Muscle of arm (tissue), 12 donors: ENCODE measurements around the gene SLC16A11. TPM values are rescaled to one million over a fixed set of nuclear protein-coding genes. Genes with fewer than 3 reads are reported as not detected.

Experiments used
- polyA plus RNA-seq, 12 donors: library from polyadenylated mRNA; unstranded; fragments of 120-200 nt; gene quantifications; one replicate each; pipeline ENCODE4 v1.2.1, GENCODE V29; 2013; ENCODE audit not compliant: insufficient read length in 12 of 12

SLC16A11 gene
- polyA plus RNA-seq, 12 donors: 0.09 to 1.6 (median 0.16) TPM; not detected in 5

Other genes starting within 250 kb of the SLC16A11 start
- gene TEKT1, start 212.4 kb downstream of the SLC16A11 start, polyA plus RNA-seq: under 1 TPM in 2 of 12 donors, not detected in 10; 0.09 to 0.40 TPM
- 1 to 10 TPM in 6 of 12 donors, under 1 TPM in 4, not detected in 2; 0.62 to 4.0 (median 1.3) TPM for gene ALOX12, start 48.0 kb downstream of the SLC16A11 start, polyA plus RNA-seq
- gene RNASEK, start 31.5 kb downstream of the SLC16A11 start, polyA plus RNA-seq: 100 to 1,000 TPM in 10 of 12 donors, 10 to 100 TPM in 1, not detected in 1; 89.8 to 231 (median 118) TPM
- 10 to 100 TPM in 11 of 12 donors, not detected in 1; 16.2 to 24.7 (median 18.8) TPM for gene BCL6B, start 21.0 kb downstream of the SLC16A11 start, polyA plus RNA-seq
- 1 to 10 TPM in 9 of 12 donors, under 1 TPM in 1, not detected in 2; 0.86 to 2.9 (median 1.2) TPM for gene SLC16A13, start 8.1 kb downstream of the SLC16A11 start, polyA plus RNA-seq
- gene CLEC10A, start 36.2 kb upstream of the SLC16A11 start, polyA plus RNA-seq: 1 to 10 TPM in 10 of 12 donors, not detected in 2; 1.1 to 4.4 (median 1.5) TPM
- 1 to 10 TPM in 2 of 12 donors, under 1 TPM in 8, not detected in 2; 0.12 to 1.9 (median 0.33) TPM for gene ASGR2, start 70.7 kb upstream of the SLC16A11 start, polyA plus RNA-seq
- gene ASGR1, start 135.3 kb upstream of the SLC16A11 start, polyA plus RNA-seq: 1 to 10 TPM in 10 of 12 donors, not detected in 2; 1.4 to 10.0 (median 2.2) TPM
- 10 to 100 TPM in 11 of 12 donors, not detected in 1; 14.8 to 47.6 (median 19.5) TPM for gene DLG4, start 175.7 kb upstream of the SLC16A11 start, polyA plus RNA-seq
- 100 to 1,000 TPM in 11 of 12 donors, not detected in 1; 217 to 359 (median 236) TPM for gene ACADVL, start 175.8 kb upstream of the SLC16A11 start, polyA plus RNA-seq
- 10 to 100 TPM in 11 of 12 donors, not detected in 1; 26.7 to 49.0 (median 33.7) TPM for gene DVL2, start 190.4 kb upstream of the SLC16A11 start, polyA plus RNA-seq
- 10 to 100 TPM in 11 of 12 donors, not detected in 1; 22.6 to 56.9 (median 33.3) TPM for gene PHF23, start 195.4 kb upstream of the SLC16A11 start, polyA plus RNA-seq
- 100 to 1,000 TPM in 11 of 12 donors, not detected in 1; 201 to 913 (median 299) TPM for gene GABARAP, start 198.4 kb upstream of the SLC16A11 start, polyA plus RNA-seq
- gene CTDNEP1, start 207.6 kb upstream of the SLC16A11 start, polyA plus RNA-seq: 100 to 1,000 TPM in 11 of 12 donors, not detected in 1; 152 to 205 (median 181) TPM
- gene ELP5, start 208.1 kb upstream of the SLC16A11 start, polyA plus RNA-seq: 10 to 100 TPM in 11 of 12 donors, not detected in 1; 32.1 to 70.1 (median 38.0) TPM
- gene CLDN7, start 218.4 kb upstream of the SLC16A11 start, polyA plus RNA-seq: 10 to 100 TPM in 1 of 12 donors, 1 to 10 TPM in 7, under 1 TPM in 3, not detected in 1; 0.32 to 39.4 (median 1.1) TPM
- gene SLC2A4, start 237.6 kb upstream of the SLC16A11 start, polyA plus RNA-seq: 10 to 100 TPM in 10 of 12 donors, 1 to 10 TPM in 1, not detected in 1; 6.9 to 49.0 (median 19.5) TPM